HL-60 (cell line): ENCODE data around the gene ADD1.

Experiments
- DNase-seq, 2 experiments: peaks; one replicate each; pipeline ENCODE4 v3.0.0-alpha.2; 2010 to 2020; ENCODE audit warnings: low read depth in 1 of 2, low spot score in 1 of 2
- H3K27ac ChIP-seq: fragments of 250-450 bp; sonication (Bioruptor Pico); replicated peaks from 2 replicates; pipeline ENCODE4 v1.5.1; 2020; ENCODE audit warnings: mild to moderate bottlenecking, moderate library complexity
- H3K27me3 ChIP-seq: fragments of 250-450 bp; sonication (Bioruptor Pico); 2 replicates; pipeline ENCODE4 v1.5.1; 2021; ENCODE audit warnings: mild to moderate bottlenecking, moderate library complexity; ENCODE audit not compliant: insufficient read depth, poor library complexity, severe bottlenecking
- H3K4me3 ChIP-seq: replicated peaks from 2 replicates; pipeline ENCODE4 v1.5.1; 2011; ENCODE audit warnings: mild to moderate bottlenecking, control low read depth, low read length; ENCODE audit not compliant: insufficient read depth
- GABPA ChIP-seq: IDR thresholded peaks from 2 replicates; pipeline ENCODE4 v1.6.1; 2012; ENCODE audit warnings: low read depth
- POLR2AphosphoS5 ChIP-seq: IDR thresholded peaks from 2 replicates; pipeline ENCODE4 v1.6.1; 2012; ENCODE audit warnings: low read depth
- SPI1 ChIP-seq: IDR thresholded peaks from 2 replicates; pipeline ENCODE4 v1.6.1; 2012; ENCODE audit warnings: low read depth, mild to moderate bottlenecking, borderline replicate concordance
- TF ChIP-seq, protein P1 (sequence below): IDR thresholded peaks from one replicate; pipeline ENCODE4 v1.5.1; 2011; ENCODE audit warnings: low read length, control low read depth, inconsistent platforms; ENCODE audit not compliant: insufficient read depth
- TF ChIP-seq, protein P2 (sequence below): IDR thresholded peaks from 2 replicates; pipeline ENCODE4 v1.6.1; 2012; ENCODE audit warnings: low read depth; ENCODE audit not compliant: insufficient replicate concordance

ADD1 gene

DNA sequence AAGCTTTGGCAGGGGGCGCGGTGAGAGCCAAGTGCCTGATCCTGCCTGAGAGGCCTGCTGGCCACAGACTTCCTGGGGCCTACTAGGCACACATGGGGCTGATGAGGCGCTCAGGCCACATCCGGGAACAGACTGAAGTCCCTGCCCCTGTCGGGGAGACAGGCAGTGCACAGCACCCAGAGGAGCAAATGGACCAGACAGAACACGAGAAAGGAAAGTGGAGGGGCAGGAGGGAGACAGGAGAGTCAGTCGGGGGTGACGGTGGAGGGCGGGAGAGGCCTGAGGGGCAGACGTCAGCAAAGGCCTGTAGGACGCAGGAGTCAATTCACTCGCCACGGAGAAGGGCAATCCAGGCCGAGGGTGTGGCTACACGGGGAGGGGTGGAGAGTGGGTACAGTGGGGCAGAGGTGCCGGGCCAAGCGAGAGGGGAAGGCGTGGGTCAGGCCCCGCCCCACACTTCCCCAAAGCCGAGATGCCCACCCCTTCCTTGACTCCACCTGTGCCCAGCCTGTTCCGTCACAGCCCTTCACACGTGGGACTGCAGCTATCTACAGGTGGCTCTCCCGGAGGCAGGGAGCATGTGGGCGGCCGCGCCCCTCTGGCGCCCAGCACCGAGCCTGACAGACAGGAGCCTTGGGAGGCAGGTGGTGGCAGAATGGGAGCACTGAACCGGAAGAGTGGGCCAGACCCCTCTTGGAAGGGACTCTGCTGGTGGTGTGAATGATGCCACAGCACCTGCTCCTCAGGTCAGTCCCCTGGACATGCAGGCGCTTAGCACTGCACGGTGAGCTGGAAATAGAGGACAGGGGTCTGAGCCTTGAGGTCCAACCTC is 99.1 kb downstream of the ADD1 start:
- Histone ChIP-seq H3K27ac (no peak overlapping the region), H3K4me3 (no peak overlapping the region), H3K27me3 (no peaks in the 10 kb centered on the region)
- no peak for DNase-seq
- TF ChIP-seq, protein P1, sequence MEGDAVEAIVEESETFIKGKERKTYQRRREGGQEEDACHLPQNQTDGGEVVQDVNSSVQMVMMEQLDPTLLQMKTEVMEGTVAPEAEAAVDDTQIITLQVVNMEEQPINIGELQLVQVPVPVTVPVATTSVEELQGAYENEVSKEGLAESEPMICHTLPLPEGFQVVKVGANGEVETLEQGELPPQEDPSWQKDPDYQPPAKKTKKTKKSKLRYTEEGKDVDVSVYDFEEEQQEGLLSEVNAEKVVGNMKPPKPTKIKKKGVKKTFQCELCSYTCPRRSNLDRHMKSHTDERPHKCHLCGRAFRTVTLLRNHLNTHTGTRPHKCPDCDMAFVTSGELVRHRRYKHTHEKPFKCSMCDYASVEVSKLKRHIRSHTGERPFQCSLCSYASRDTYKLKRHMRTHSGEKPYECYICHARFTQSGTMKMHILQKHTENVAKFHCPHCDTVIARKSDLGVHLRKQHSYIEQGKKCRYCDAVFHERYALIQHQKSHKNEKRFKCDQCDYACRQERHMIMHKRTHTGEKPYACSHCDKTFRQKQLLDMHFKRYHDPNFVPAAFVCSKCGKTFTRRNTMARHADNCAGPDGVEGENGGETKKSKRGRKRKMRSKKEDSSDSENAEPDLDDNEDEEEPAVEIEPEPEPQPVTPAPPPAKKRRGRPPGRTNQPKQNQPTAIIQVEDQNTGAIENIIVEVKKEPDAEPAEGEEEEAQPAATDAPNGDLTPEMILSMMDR, result no peak
- TF ChIP-seq GABPA (no peak), SPI1 (no peak), POLR2AphosphoS5 (peak; percentile 59)
- TF ChIP-seq, protein P2, sequence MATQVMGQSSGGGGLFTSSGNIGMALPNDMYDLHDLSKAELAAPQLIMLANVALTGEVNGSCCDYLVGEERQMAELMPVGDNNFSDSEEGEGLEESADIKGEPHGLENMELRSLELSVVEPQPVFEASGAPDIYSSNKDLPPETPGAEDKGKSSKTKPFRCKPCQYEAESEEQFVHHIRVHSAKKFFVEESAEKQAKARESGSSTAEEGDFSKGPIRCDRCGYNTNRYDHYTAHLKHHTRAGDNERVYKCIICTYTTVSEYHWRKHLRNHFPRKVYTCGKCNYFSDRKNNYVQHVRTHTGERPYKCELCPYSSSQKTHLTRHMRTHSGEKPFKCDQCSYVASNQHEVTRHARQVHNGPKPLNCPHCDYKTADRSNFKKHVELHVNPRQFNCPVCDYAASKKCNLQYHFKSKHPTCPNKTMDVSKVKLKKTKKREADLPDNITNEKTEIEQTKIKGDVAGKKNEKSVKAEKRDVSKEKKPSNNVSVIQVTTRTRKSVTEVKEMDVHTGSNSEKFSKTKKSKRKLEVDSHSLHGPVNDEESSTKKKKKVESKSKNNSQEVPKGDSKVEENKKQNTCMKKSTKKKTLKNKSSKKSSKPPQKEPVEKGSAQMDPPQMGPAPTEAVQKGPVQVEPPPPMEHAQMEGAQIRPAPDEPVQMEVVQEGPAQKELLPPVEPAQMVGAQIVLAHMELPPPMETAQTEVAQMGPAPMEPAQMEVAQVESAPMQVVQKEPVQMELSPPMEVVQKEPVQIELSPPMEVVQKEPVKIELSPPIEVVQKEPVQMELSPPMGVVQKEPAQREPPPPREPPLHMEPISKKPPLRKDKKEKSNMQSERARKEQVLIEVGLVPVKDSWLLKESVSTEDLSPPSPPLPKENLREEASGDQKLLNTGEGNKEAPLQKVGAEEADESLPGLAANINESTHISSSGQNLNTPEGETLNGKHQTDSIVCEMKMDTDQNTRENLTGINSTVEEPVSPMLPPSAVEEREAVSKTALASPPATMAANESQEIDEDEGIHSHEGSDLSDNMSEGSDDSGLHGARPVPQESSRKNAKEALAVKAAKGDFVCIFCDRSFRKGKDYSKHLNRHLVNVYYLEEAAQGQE, result no peak

DNA sequence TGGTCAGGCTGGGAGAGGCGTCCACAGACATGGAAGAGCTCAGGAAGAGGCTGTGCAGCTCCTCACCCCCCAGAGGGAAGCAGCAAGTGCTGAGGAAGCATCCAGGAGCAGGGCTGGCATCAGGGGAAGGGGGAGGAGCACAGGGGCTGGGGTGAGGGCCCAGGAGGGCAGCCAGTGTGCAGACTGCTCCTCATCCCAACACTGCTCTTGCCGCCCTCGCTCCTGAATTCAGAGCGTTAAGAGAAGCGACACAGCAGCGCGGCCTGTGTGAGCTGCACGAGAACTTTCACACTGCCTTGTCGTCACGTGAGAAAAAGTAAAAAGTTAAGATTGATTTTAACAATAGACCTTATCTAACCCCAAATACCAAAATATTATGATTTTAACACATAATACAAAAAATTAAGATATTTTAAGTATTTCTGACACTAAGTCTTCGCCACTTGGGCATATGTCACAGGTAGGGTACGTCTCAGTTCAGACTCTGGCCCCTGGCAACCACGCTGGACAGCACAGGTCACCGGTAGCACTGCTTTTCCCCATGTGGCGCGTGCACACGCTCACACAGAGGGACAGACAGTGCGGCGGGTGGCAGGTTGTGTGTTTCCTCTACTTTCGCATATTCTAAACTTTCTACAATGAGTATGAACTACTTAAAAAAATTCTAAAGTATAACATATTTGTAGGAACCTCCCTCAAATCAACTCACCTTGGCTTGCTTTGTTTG is 99.9 kb downstream of the ADD1 start:
- TF ChIP-seq, protein P2, result no peak
- TF ChIP-seq, protein P1, result no peak
- TF ChIP-seq POLR2AphosphoS5 (no peak), GABPA (no peak), SPI1 (no peak)
- no peaks in the 10 kb centered on the region for H3K27me3 ChIP-seq
- H3K4me3 ChIP-seq, result no peak overlapping the region
- H3K27ac ChIP-seq, result no peak overlapping the region
- no peak for DNase-seq

DNA sequence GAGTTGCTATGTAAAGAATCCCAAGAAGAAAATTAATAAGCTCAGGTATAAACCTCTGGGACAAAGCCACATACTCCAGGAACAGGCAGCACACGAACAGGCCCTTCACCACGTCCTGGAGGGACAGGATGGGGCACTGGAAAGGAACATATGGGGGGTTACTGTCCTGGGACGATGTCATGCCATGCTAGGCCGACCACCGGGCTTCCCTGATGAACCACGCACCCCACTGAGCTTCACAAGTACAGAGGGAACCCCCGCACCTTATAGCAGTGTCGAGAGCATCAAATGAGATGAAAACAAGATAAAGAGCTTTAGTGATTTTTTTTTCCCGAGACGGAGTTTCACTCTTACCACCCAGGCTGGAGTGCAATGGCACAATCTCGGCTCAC is 100.4 kb downstream of the ADD1 start:
- H3K4me3 ChIP-seq, result no peak overlapping the region
- no peak overlapping the region for H3K27ac ChIP-seq
- H3K27me3 ChIP-seq, result no peaks in the 10 kb centered on the region
- DNase-seq, result no peak
- no peak for TF ChIP-seq GABPA
- TF ChIP-seq, protein P1, result no peak
- TF ChIP-seq, protein P2, result no peak
- no peak for TF ChIP-seq POLR2AphosphoS5
- TF ChIP-seq SPI1, result no peak
